GM06990 (cell line): ENCODE data around the gene HASPIN.

ENCODE experiments used
- DNase-seq: peaks from one replicate; pipeline ENCODE4 v3.0.0-alpha.2; 2011; ENCODE audit not compliant: insufficient read length; ENCODE audit errors: extremely low read depth
- H3K27me3 ChIP-seq: replicated peaks from 2 replicates; pipeline ENCODE4 v1.6.0; 2011; ENCODE audit warnings: low read length; ENCODE audit not compliant: control insufficient read depth, insufficient read depth
- H3K36me3 ChIP-seq: 2 replicates; pipeline ENCODE4 v1.5.1; 2011; ENCODE audit warnings: low read length; ENCODE audit not compliant: control insufficient read depth, insufficient read depth
- H3K4me3 ChIP-seq: replicated peaks from 2 replicates; pipeline ENCODE4 v1.5.1; 2011; ENCODE audit warnings: low read depth, mild to moderate bottlenecking, control low read depth, low read length
- TF ChIP-seq, protein P1 (sequence below): IDR thresholded peaks from 2 replicates; pipeline ENCODE4 v1.5.1; 2011; ENCODE audit warnings: low read length, control low read depth, mild to moderate bottlenecking, inconsistent platforms; ENCODE audit not compliant: insufficient read depth, poor library complexity, severe bottlenecking

Gene HASPIN

DNA sequence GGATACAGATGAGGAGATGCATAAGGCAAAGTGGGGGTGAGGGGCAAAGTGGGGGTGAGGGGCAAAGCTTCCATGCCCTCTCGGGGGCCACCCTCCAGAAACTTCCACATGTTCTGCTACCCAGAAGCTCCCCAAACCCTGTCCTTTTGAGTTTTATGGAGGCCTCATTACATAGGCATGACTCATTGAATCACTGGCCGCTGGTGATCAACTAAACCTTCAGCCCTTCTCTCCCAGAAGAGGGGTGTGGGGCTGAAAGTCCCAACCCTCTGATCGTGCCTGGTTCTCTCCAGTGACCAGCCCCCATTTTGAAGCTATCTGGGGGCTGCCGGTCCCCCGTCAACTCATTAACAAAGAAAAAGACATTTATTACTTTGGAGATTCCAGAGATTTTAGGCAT lies 49.8 kb downstream of the HASPIN start:
- no peak for DNase-seq
- TF ChIP-seq, protein P1, sequence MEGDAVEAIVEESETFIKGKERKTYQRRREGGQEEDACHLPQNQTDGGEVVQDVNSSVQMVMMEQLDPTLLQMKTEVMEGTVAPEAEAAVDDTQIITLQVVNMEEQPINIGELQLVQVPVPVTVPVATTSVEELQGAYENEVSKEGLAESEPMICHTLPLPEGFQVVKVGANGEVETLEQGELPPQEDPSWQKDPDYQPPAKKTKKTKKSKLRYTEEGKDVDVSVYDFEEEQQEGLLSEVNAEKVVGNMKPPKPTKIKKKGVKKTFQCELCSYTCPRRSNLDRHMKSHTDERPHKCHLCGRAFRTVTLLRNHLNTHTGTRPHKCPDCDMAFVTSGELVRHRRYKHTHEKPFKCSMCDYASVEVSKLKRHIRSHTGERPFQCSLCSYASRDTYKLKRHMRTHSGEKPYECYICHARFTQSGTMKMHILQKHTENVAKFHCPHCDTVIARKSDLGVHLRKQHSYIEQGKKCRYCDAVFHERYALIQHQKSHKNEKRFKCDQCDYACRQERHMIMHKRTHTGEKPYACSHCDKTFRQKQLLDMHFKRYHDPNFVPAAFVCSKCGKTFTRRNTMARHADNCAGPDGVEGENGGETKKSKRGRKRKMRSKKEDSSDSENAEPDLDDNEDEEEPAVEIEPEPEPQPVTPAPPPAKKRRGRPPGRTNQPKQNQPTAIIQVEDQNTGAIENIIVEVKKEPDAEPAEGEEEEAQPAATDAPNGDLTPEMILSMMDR: no peak
- Histone ChIP-seq H3K4me3 (no peak overlapping the region), H3K27me3 (no peaks in the 10 kb centered on the region), H3K36me3 (no peaks in the 10 kb centered on the region)

DNA sequence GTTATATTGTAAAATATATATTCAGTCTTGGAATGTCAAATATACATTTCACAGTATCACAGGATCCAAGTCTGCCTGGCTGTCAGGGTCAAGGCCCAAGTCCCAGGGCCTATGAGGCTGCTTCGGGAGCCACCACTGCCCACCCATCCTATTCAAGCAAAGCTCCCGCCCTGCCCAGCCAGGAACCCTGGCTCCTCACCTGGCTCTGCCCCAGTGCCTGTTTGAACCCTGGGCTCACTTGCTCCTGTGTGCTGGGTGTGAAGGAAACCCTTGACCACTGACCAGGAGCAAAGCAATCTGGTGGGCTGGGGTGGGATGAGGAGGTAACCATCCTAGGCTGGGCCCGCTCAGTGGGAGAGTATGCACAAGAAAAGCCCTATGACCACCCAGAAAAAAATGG lies 50.3 kb downstream of the HASPIN start:
- Histone ChIP-seq H3K27me3 (no peaks in the 10 kb centered on the region), H3K36me3 (no peaks in the 10 kb centered on the region), H3K4me3 (no peak overlapping the region)
- DNase-seq: no peak
- TF ChIP-seq, protein P1: no peak
